BE2C (cell line): ENCODE data around the gene PRKG1.

Experiments
- DNase-seq: peaks from one replicate; pipeline ENCODE4 v3.0.0-alpha.2; 2020
- H3K27me3 ChIP-seq: fragments of 250-450 bp; sonication (Bioruptor Pico); 2 replicates; pipeline ENCODE4 v1.5.1; 2020; ENCODE audit warnings: mild to moderate bottlenecking
- H3K36me3 ChIP-seq: fragments of 250-450 bp; sonication (Bioruptor Pico); 2 replicates; pipeline ENCODE4 v1.5.1; 2020; ENCODE audit warnings: mild to moderate bottlenecking
- H3K4me1 ChIP-seq: fragments of 250-450 bp; sonication (Bioruptor Pico); 2 replicates; pipeline ENCODE4 v1.5.1; 2020
- H3K4me3 ChIP-seq: 2 replicates; pipeline ENCODE4 v1.5.1; 2011; ENCODE audit warnings: low read depth, low read length
- H3K9me3 ChIP-seq: fragments of 250-450 bp; sonication (Bioruptor Pico); 2 replicates; pipeline ENCODE4 v1.5.1; 2020
- CTCF ChIP-seq: IDR thresholded peaks from 2 replicates; pipeline ENCODE4 v1.5.1; 2012; ENCODE audit warnings: mild to moderate bottlenecking, low read depth, low read length

PRKG1 gene

GRCh38 chr10:51843966-51844365, 769.7 kb downstream of the PRKG1 start:
- H3K4me1 ChIP-seq: no peaks in the 10 kb centered on the region
- no peak for TF ChIP-seq CTCF
- DNase-seq: no peak
- no peak overlapping the region for H3K4me3 ChIP-seq
- no peaks in the 10 kb centered on the region for H3K27me3 ChIP-seq
- no peaks in the 10 kb centered on the region for H3K36me3 ChIP-seq
- no peaks in the 10 kb centered on the region for H3K9me3 ChIP-seq

GRCh38 chr10:51846856-51847506, 772.7 kb downstream of the PRKG1 start:
- DNase-seq: no peak
- no peaks in the 10 kb centered on the region for H3K4me1 ChIP-seq
- no peaks in the 10 kb centered on the region for H3K9me3 ChIP-seq
- TF ChIP-seq CTCF: no peak
- H3K27me3 ChIP-seq: no peaks in the 10 kb centered on the region
- H3K4me3 ChIP-seq: no peak overlapping the region
- H3K36me3 ChIP-seq: no peaks in the 10 kb centered on the region

GRCh38 chr10:51852297-51852696, 778.0 kb downstream of the PRKG1 start:
- H3K4me3 ChIP-seq: no peak overlapping the region
- TF ChIP-seq CTCF: no peak
- no peaks in the 10 kb centered on the region for H3K9me3 ChIP-seq
- no peaks in the 10 kb centered on the region for H3K4me1 ChIP-seq
- DNase-seq: no peak
- no peaks in the 10 kb centered on the region for H3K27me3 ChIP-seq
- no peaks in the 10 kb centered on the region for H3K36me3 ChIP-seq

GRCh38 chr10:51857305-51857704, 783.0 kb downstream of the PRKG1 start:
- Histone ChIP-seq H3K4me1 (no peaks in the 10 kb centered on the region), H3K36me3 (no peaks in the 10 kb centered on the region), H3K9me3 (no peaks in the 10 kb centered on the region), H3K4me3 (no peak overlapping the region), H3K27me3 (no peaks in the 10 kb centered on the region)
- no peak for DNase-seq
- TF ChIP-seq CTCF: no peak

- Histone ChIP-seq H3K4me3 (no peak overlapping the region), H3K4me1 (no peaks in the 10 kb centered on the region), H3K36me3 (no peaks in the 10 kb centered on the region), H3K27me3 (no peaks in the 10 kb centered on the region), H3K9me3 (no peaks in the 10 kb centered on the region)
- no peak for TF ChIP-seq CTCF
- DNase-seq: no peak
Measured at GRCh38 chr10:51860257-51860656, 786.0 kb downstream of the PRKG1 start.

- no peak overlapping the region for H3K4me3 ChIP-seq
- DNase-seq: no peak
- H3K9me3 ChIP-seq: no peaks in the 10 kb centered on the region
- no peak for TF ChIP-seq CTCF
- H3K36me3 ChIP-seq: no peaks in the 10 kb centered on the region
- H3K27me3 ChIP-seq: no peaks in the 10 kb centered on the region
- H3K4me1 ChIP-seq: no peaks in the 10 kb centered on the region
Measured at GRCh38 chr10:51861051-51861450, 786.8 kb downstream of the PRKG1 start.
